ENCODE results near the gene CRMP1.

GRCh38 chr4:5857199-5857598 is 35.7 kb downstream of the CRMP1 start:
- TF ChIP-seq POLR2A (IDR thresholded peaks at IDR 0.05) (no peak), CTCF (IDR thresholded peaks at IDR 0.05) (no peak)
